Cardiac fibroblast (primary cell): ENCODE results near the gene KIAA1586.
A peak's percentile ranks its signal among the peaks of the same experiment; 100 is the strongest.
"Not testable (repeated sequence)": the region's sequence is repeated elsewhere in the genome, so short reads cannot be mapped to it uniquely, and the experiment has no call there.

Experiments
- DNase-seq, 2 donors: peaks; one replicate each; pipeline versions ENCODE4 v3.0.0 to v3.0.0-alpha.2; 2010; ENCODE audit warnings: low read depth in 2 of 2
- H3K4me3 ChIP-seq, 2 donors: replicated peaks in 1 of 2; 1 replicate in 1 of 2; 2 replicates in 1 of 2; pipeline ENCODE4 v1.5.1; 2011; ENCODE audit warnings: low read depth in 2 of 2, low read length in 2 of 2, mild to moderate bottlenecking in 2 of 2, moderate library complexity in 1 of 2
- TF ChIP-seq, protein P1 (sequence below): IDR thresholded peaks from one replicate; pipeline ENCODE4 v1.5.1; 2011; ENCODE audit warnings: low read depth, mild to moderate bottlenecking, low read length, inconsistent platforms

KIAA1586 gene, protein sequence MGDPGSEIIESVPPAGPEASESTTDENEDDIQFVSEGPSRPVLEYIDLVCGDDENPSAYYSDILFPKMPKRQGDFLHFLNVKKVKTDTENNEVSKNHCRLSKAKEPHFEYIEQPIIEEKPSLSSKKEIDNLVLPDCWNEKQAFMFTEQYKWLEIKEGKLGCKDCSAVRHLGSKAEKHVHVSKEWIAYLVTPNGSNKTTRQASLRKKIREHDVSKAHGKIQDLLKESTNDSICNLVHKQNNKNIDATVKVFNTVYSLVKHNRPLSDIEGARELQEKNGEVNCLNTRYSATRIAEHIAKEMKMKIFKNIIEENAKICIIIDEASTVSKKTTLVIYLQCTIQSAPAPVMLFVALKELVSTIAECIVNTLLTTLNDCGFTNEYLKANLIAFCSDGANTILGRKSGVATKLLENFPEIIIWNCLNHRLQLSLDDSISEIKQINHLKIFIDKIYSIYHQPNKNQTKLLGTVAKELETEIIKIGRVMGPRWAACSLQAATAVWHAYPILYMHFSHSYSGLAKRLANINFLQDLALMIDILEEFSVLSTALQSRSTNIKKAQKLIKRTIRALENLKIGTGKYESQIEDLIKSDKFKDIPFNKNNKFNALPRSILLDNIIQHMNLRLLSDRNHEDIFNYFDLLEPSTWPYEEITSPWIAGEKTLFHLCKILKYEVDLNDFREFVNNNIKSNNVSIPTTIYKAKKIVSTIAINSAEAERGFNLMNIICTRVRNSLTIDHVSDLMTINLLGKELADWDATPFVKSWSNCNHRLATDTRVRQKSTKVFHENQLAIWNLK

DNA sequence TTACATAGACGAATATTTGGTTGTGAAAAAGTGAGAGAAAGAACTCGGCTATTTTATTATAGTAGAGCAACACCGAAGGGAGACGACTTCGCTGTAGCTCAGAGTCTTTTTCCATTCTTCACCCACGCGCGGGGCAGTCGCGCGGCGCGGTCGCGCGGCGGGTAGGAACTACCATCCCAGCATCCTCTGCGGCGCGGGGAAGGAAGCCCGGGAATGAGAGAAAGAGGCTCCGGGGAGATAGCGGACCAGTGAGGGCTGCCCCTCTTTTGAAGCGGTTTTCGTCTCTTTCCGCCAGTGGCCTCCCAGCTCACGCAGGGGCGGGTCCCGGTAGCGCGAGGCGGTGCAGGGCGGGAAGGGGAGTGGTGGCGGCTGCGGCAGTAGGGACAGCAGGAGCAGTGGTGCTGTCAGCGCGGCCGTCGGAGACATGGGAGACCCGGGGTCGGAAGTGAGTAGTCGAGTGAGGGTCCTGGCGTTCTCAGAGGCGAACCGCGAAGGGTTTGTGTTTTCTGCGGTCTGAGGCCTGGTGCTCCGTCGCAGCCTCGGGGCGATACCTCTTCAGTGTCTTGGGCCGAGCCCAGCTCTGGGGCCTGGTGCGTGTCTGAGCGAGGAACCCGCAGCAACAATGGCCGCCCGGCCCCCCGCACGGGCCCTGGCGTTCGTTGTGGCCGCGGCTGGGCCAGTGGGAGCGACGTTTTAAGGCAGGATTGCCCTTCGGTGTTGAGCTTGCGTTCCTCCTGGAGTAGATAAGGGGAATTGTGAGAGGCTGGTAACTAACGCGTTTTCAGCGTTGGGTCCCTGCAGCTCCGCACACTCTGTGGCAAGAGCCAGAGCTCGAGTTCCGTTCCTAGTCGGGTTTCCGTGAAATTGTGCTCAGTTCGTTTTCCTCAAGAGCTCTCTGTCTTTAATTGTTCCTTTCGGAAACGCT lies at the start of gene KIAA1586:
Gene KIAA1586, plus strand, starts transcription at position 362 of the 925 bp plus-strand sequence. Its CDS starts 63 bp downstream, at position 425.
- DNase-seq = peak; percentile 86 to 90
- H3K4me3 ChIP-seq = peak within 1 kb of the TSS; percentile 56 to 63

GRCh38 chr6:56999049-56999448 lies 47.4 kb upstream of the KIAA1586 start:
- no peak for DNase-seq
- no peak overlapping the region for H3K4me3 ChIP-seq
- TF ChIP-seq, protein P1, sequence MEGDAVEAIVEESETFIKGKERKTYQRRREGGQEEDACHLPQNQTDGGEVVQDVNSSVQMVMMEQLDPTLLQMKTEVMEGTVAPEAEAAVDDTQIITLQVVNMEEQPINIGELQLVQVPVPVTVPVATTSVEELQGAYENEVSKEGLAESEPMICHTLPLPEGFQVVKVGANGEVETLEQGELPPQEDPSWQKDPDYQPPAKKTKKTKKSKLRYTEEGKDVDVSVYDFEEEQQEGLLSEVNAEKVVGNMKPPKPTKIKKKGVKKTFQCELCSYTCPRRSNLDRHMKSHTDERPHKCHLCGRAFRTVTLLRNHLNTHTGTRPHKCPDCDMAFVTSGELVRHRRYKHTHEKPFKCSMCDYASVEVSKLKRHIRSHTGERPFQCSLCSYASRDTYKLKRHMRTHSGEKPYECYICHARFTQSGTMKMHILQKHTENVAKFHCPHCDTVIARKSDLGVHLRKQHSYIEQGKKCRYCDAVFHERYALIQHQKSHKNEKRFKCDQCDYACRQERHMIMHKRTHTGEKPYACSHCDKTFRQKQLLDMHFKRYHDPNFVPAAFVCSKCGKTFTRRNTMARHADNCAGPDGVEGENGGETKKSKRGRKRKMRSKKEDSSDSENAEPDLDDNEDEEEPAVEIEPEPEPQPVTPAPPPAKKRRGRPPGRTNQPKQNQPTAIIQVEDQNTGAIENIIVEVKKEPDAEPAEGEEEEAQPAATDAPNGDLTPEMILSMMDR = no peak

- H3K4me3 ChIP-seq, DNase-seq: not testable (repeated sequence)
These were observed 46.7 kb upstream of the KIAA1586 start for GRCh38 chr6:56999748-57000147.

DNA sequence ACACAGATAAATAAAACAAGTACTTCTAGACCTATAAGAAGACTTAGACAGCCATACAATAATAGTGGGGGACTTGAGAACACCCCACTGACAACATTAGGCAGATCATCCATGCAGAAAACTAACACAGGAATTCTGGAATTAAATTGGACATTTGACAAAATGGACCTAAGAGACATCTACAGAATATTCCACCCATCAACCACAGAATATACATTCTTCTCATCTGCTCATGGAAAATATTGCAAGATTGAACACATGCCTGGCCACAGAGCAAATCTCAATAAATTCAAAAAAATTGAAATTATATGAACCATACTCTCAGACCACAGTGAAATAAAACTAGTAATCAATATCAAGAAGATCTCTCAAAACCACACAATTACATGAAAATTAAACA lies 44.3 kb upstream of the KIAA1586 start:
- TF ChIP-seq, protein P1 = no peak

GRCh38 chr6:57004292-57004691 lies 42.2 kb upstream of the KIAA1586 start:
- DNase-seq = no peak
- H3K4me3 ChIP-seq = no peak overlapping the region
- TF ChIP-seq, protein P1 = no peak

More for the DNA sequence above, 44.3 kb upstream of the KIAA1586 start:
- no peak for DNase-seq
- H3K4me3 ChIP-seq = no peak overlapping the region

GRCh38 chr6:57006101-57006500 lies 40.4 kb upstream of the KIAA1586 start:
- no peak overlapping the region for H3K4me3 ChIP-seq
- no peak for DNase-seq
- TF ChIP-seq, protein P1 = no peak

DNA sequence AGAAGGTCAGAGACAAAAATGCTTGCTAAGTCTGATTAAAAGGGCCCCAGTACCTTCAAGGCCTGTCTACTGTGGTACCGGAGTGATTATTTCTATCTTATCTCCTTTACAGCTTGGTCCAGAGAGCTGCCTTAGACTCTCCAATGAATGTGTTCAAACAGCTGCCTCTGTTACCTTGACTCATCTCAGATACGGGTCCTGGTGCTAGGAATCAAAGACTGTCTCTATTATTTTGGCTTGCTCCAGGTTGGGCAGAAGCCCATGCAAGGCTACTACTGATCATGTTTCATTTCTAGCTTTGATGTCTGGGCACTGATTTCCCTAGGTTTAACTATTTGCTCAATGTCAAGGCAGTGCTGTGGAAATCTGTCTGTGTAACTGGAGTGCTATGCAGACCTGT lies 38.4 kb upstream of the KIAA1586 start:
- DNase-seq, H3K4me3 ChIP-seq: not testable (repeated sequence)
